ENCODE measurements around the gene VWDE. TPM values are rescaled to one million over a fixed set of nuclear protein-coding genes. Genes with fewer than 3 reads are reported as not detected.

The VWDE gene
- total RNA-seq, 5 donors from 2014 or later (not counting 1 experiment from before 2014, with no cell fraction given): 0.13 to 5.0 (median 0.79) TPM

DNA sequence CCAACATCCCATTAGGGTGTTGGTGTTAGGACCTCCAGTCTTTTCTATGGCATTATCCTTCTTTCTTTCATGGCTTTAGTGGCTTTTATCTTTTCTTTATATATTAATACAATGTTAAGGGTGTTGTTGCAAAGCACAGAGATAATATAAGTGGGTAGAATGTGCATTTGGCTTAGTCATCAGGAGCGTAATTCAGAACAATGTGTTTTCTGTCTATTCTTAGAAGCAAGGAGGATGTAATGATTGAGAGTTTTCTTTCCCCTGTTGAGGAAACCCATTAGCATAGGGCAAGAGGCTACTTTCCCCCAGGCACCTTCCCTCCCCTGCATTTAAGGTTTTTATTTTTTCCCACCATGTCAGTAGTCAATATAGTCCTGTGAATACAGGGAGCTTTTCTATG, 112.9 kb downstream of the VWDE start:
- H3K27ac Mint-ChIP-seq: no peak overlapping the region
- CTCF ChIA-PET: no interaction called here
- Histone ChIP-seq H3K9me3 (no peaks in the 10 kb centered on the region), H3K27ac (ENCODE audit: low read length) (no peak overlapping the region), H3K36me3 (ENCODE audit: control insufficient read depth in 2 of 2, extremely low read depth in 1 of 2, insufficient read depth in 1 of 2, low read length in 1 of 2) (no peaks in the 10 kb centered on the region), H3K4me1 (ENCODE audit: control insufficient read depth in 1 of 2, extremely low read depth in 1 of 2, insufficient read depth in 2 of 2, low read length in 2 of 2) (no peaks in the 10 kb centered on the region), H3K4me3 (ENCODE audit: control insufficient read depth in 1 of 2, extremely low read depth in 1 of 2, low read length in 1 of 2) (no peak overlapping the region), H3K27me3 (replicated peaks in 1 of 2; ENCODE audit: control insufficient read depth in 2 of 2, extremely low read depth in 1 of 2, insufficient read depth in 2 of 2, low read length in 1 of 2) (peaks cover 0 to 4% of the 10 kb centered on the region in 2 experiments)
- peaks cover 0 to 3% (median 0%) of the 10 kb centered on the region in 3 donors for H3K9me3 Mint-ChIP-seq
- ATAC-seq (replicated peaks in 1 of 4) (no peak), DNase-seq (no peak)
- no peak overlapping the region for H3K4me3 Mint-ChIP-seq
- H3K27me3 Mint-ChIP-seq: no peaks in the 10 kb centered on the region
- POLR2A ChIA-PET: no interaction called here
- peaks cover 0 to 4% (median 0%) of the 10 kb centered on the region in 3 donors for H3K4me1 Mint-ChIP-seq
- H3K36me3 Mint-ChIP-seq: no peaks in the 10 kb centered on the region
- no CpG with 5 or more reads among the region's 1 CpG for WGBS (ENCODE audit: insufficient coverage)

- Mint-ChIP-seq H3K9me3 (peaks cover 0 to 3% (median 0%) of the 10 kb centered on the region in 3 donors), H3K27ac (no peak overlapping the region), H3K4me1 (peaks cover 0 to 4% (median 0%) of the 10 kb centered on the region in 3 donors), H3K4me3 (no peak overlapping the region), H3K27me3 (no peaks in the 10 kb centered on the region), H3K36me3 (no peaks in the 10 kb centered on the region)
- DNase-seq (no peak), ATAC-seq (replicated peaks in 1 of 4) (no peak)
- Histone ChIP-seq H3K9me3 (no peaks in the 10 kb centered on the region), H3K27ac (ENCODE audit: low read length) (no peak overlapping the region), H3K4me1 (ENCODE audit: control insufficient read depth in 1 of 2, extremely low read depth in 1 of 2, insufficient read depth in 2 of 2, low read length in 2 of 2) (no peaks in the 10 kb centered on the region), H3K27me3 (replicated peaks in 1 of 2; ENCODE audit: control insufficient read depth in 2 of 2, extremely low read depth in 1 of 2, insufficient read depth in 2 of 2, low read length in 1 of 2) (peaks cover 0 to 4% of the 10 kb centered on the region in 2 experiments), H3K4me3 (ENCODE audit: control insufficient read depth in 1 of 2, extremely low read depth in 1 of 2, low read length in 1 of 2) (no peak overlapping the region), H3K36me3 (ENCODE audit: control insufficient read depth in 2 of 2, extremely low read depth in 1 of 2, insufficient read depth in 1 of 2, low read length in 1 of 2) (no peaks in the 10 kb centered on the region)
- POLR2A ChIA-PET: no interaction called here
- CTCF ChIA-PET: no interaction called here
- WGBS (ENCODE audit: insufficient coverage): 84% methylated on average over 5 of the region's 6 CpGs
Measured at GRCh38 chr7:12289996-12290395, 113.7 kb downstream of the VWDE start.

DNA sequence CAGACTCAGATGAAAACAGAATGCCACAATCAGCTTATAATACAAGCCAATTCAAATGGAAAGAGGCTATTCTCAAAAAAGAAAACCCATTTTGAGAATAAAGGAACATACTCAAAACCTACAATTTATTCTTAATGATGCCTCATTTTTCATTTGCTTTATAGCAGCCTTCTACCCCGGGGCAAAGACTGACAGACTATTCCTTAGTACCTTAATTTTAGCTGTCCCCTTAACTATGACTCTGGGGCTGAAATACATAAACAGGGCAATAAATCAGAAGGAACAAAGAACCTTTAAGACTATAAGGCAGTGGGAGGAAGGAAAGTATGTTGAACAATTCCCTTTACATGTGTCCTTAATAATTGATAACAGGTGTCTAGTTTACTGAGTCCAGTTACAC, 115.8 kb downstream of the VWDE start:
- H3K4me3 Mint-ChIP-seq: no peak overlapping the region
- peaks cover 0 to 3% (median 0%) of the 10 kb centered on the region in 3 donors for H3K9me3 Mint-ChIP-seq
- ATAC-seq (replicated peaks in 1 of 4): no peak
- DNase-seq: no peak
- H3K36me3 Mint-ChIP-seq: no peaks in the 10 kb centered on the region
- H3K9me3 ChIP-seq: no peaks in the 10 kb centered on the region
- H3K27me3 ChIP-seq (replicated peaks in 1 of 2; ENCODE audit: control insufficient read depth in 2 of 2, extremely low read depth in 1 of 2, insufficient read depth in 2 of 2, low read length in 1 of 2): peaks cover 0 to 4% of the 10 kb centered on the region in 2 experiments
- ChIA-PET POLR2A (no interaction called here), CTCF (interaction anchor here in 1 of 2 donors (0.9 kb wide), 1 partner anchor 223 kb away, joined by 4 read pairs; no protein-coding TSS in a partner anchor)
- no peak overlapping the region for H3K27ac Mint-ChIP-seq
- H3K4me3 ChIP-seq (ENCODE audit: control insufficient read depth in 1 of 2, extremely low read depth in 1 of 2, low read length in 1 of 2): no peak overlapping the region
- H3K4me1 ChIP-seq (ENCODE audit: control insufficient read depth in 1 of 2, extremely low read depth in 1 of 2, insufficient read depth in 2 of 2, low read length in 2 of 2): no peaks in the 10 kb centered on the region
- H3K4me1 Mint-ChIP-seq: no peaks in the 10 kb centered on the region
- H3K27ac ChIP-seq (ENCODE audit: low read length): no peak overlapping the region
- no peaks in the 10 kb centered on the region for H3K27me3 Mint-ChIP-seq
- no peaks in the 10 kb centered on the region for H3K36me3 ChIP-seq (ENCODE audit: control insufficient read depth in 2 of 2, extremely low read depth in 1 of 2, insufficient read depth in 1 of 2, low read length in 1 of 2)
- WGBS (ENCODE audit: insufficient coverage): no CpG with 5 or more reads among the region's 1 CpG

DNA sequence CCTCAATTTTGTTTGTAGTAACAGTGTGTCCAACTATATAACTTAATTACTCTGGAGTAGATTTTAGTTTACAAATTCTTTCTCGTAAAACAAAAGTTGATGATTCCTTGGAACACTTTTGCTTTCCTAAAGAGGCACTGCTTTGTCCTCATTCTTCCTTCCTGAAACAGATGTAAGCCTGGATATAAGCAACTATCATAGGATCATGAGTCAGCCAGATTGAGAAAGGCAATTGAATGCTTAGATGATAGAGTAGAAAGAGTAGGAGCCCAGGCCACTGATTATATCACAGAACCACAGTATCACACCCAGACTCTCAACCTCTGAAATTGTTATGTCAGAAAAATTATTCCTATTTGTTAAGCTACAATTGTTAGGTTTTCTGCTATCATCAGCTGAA, 122.6 kb downstream of the VWDE start:
- Mint-ChIP-seq H3K4me1 (no peaks in the 10 kb centered on the region), H3K9me3 (peaks cover 0 to 16% (median 3%) of the 10 kb centered on the region in 3 donors), H3K27me3 (peaks cover 0 to 4% of the 10 kb centered on the region in 2 donors), H3K27ac (no peak overlapping the region), H3K4me3 (no peak overlapping the region), H3K36me3 (peaks cover 5% of the 10 kb centered on the region)
- Histone ChIP-seq H3K27me3 (replicated peaks in 1 of 2; ENCODE audit: control insufficient read depth in 2 of 2, extremely low read depth in 1 of 2, insufficient read depth in 2 of 2, low read length in 1 of 2) (peaks cover 0 to 5% of the 10 kb centered on the region in 2 experiments), H3K36me3 (ENCODE audit: control insufficient read depth in 2 of 2, extremely low read depth in 1 of 2, insufficient read depth in 1 of 2, low read length in 1 of 2) (no peaks in the 10 kb centered on the region), H3K9me3 (no peaks in the 10 kb centered on the region), H3K27ac (ENCODE audit: low read length) (no peak overlapping the region), H3K4me1 (ENCODE audit: control insufficient read depth in 1 of 2, extremely low read depth in 1 of 2, insufficient read depth in 2 of 2, low read length in 2 of 2) (no peaks in the 10 kb centered on the region), H3K4me3 (ENCODE audit: control insufficient read depth in 1 of 2, extremely low read depth in 1 of 2, low read length in 1 of 2) (no peak overlapping the region)
- ATAC-seq (replicated peaks in 1 of 4): no peak
- CTCF ChIA-PET: no interaction called here
- no peak for DNase-seq
- POLR2A ChIA-PET: no interaction called here
- WGBS (ENCODE audit: insufficient coverage): no CpG with 5 or more reads among the region's 1 CpG

Other genes with a start within 250 kb of the VWDE start
- 10 to 100 TPM; 30.8 to 45.9 (median 38.7) TPM for gene TMEM106B, start 192.6 kb downstream of the VWDE start, total RNA-seq
- under 1 TPM in 4 of 5 donors, not detected in 1; 0.05 to 0.57 (median 0.14) TPM for gene SCIN, start 166.9 kb upstream of the VWDE start, total RNA-seq

Data from T-cell (primary cell).